DOHH2 (cell line): ENCODE results near the gene PLA2G4B.

Experiments
- H3F3A ChIP-seq: fragments of 200-600 bp; sonication (generic), shearing (Covaris generic); 2 replicates; pipeline ENCODE4 v1.6.0; 2016; ENCODE audit warnings: antibody characterized with exemption, mild to moderate bottlenecking; ENCODE audit not compliant: control insufficient read depth, insufficient read depth
- H3K27ac ChIP-seq: fragments of 200-600 bp; sonication (generic); 2 replicates; pipeline ENCODE4 v1.5.1; 2014; ENCODE audit warnings: low read depth, mild to moderate bottlenecking, low read length, moderate library complexity
- H3K27me3 ChIP-seq: fragments of 200-600 bp; sonication (generic); 2 replicates; pipeline ENCODE4 v1.6.1; 2014; ENCODE audit warnings: mild to moderate bottlenecking, low read length, mixed read lengths; ENCODE audit not compliant: control insufficient read depth
- H3K36me3 ChIP-seq: fragments of 200-600 bp; sonication (generic); 2 replicates; pipeline ENCODE4 v1.6.1; 2014; ENCODE audit warnings: mild to moderate bottlenecking, low read length, moderate library complexity, mixed read lengths; ENCODE audit not compliant: control insufficient read depth
- H3K4me1 ChIP-seq: fragments of 200-600 bp; sonication (generic); 2 replicates; pipeline ENCODE4 v1.6.1; 2014; ENCODE audit warnings: mild to moderate bottlenecking, low read length, mixed read lengths; ENCODE audit not compliant: control insufficient read depth
- H3K4me2 ChIP-seq: fragments of 200-600 bp; sonication (generic); 2 replicates; pipeline ENCODE4 v1.6.0; 2014; ENCODE audit warnings: mild to moderate bottlenecking, low read length, moderate library complexity
- H3K4me3 ChIP-seq: fragments of 200-600 bp; sonication (generic); 2 replicates; pipeline ENCODE4 v1.5.1; 2014; ENCODE audit warnings: mild to moderate bottlenecking, low read length, mixed read lengths
- H3K79me2 ChIP-seq: fragments of 200-600 bp; sonication (generic); 2 replicates; pipeline ENCODE4 v1.6.1; 2014; ENCODE audit warnings: mild to moderate bottlenecking, low read length, mixed read lengths; ENCODE audit not compliant: control insufficient read depth
- H3K9me2 ChIP-seq: fragments of 200-600 bp; sonication (generic); replicated peaks from 2 replicates; pipeline ENCODE4 v1.6.1; 2014; ENCODE audit warnings: mild to moderate bottlenecking, low read length, mixed read lengths; ENCODE audit not compliant: control insufficient read depth
- H3K9me3 ChIP-seq: fragments of 200-600 bp; sonication (generic); 2 replicates; pipeline ENCODE4 v1.6.1; 2014; ENCODE audit warnings: antibody characterized with exemption, low read length, mixed read lengths; ENCODE audit not compliant: control insufficient read depth, insufficient read depth
- H4K20me1 ChIP-seq: fragments of 200-600 bp; sonication (generic); 2 replicates; pipeline ENCODE4 v1.6.0; 2014; ENCODE audit warnings: low read depth, mild to moderate bottlenecking, antibody characterized with exemption, low read length, moderate library complexity; ENCODE audit not compliant: control insufficient read depth, insufficient read depth
- CTCF ChIP-seq: fragments of 200-600 bp; sonication (generic); IDR thresholded peaks from one replicate; pipeline ENCODE4 v1.5.1; 2014; ENCODE audit warnings: antibody characterized with exemption, mild to moderate bottlenecking, low read depth, low read length; ENCODE audit not compliant: poor library complexity, severe bottlenecking
- EZH2phosphoT487 ChIP-seq: fragments of 200-600 bp; sonication (generic); IDR thresholded peaks from 2 replicates; pipeline ENCODE4 v1.6.1; 2017; ENCODE audit warnings: borderline replicate concordance, mild to moderate bottlenecking, antibody characterized with exemption, low read length, moderate library complexity, mixed read lengths

Gene PLA2G4B

GRCh38 chr15:41848631-41849030, 10.0 kb downstream of the PLA2G4B start:
- Histone ChIP-seq H3K9me3 (no peaks in the 10 kb centered on the region), H3K27ac (no peak overlapping the region), H3F3A (no peaks in the 10 kb centered on the region), H3K36me3 (no peaks in the 10 kb centered on the region), H4K20me1 (no peaks in the 10 kb centered on the region), H3K79me2 (no peaks in the 10 kb centered on the region), H3K9me2 (no peaks in the 10 kb centered on the region), H3K27me3 (no peaks in the 10 kb centered on the region), H3K4me3 (no peak overlapping the region), H3K4me2 (no peak overlapping the region), H3K4me1 (no peaks in the 10 kb centered on the region)
- TF ChIP-seq EZH2phosphoT487 (no peak), CTCF (no peak)

DNA sequence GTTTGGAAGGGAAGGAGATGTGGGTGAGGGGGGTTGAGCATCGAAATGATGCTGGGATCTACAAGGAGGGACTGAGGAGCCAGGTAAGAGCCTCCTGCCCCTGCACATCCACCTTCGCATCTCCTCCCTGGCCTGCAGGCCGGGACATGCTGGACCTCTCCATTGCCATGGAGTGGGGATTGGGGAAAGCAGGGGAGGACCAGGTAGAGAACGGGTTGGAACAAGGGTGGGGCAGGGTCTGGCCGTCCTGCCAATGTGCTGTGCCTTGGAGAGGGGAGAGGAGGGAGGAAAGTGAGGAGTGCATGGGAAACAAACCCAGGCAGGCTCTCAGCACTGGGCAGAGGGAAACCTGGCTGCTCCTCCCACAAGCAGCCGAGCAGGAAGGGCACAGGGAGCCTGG, 10.6 kb downstream of the PLA2G4B start:
- Histone ChIP-seq H3K9me3 (no peaks in the 10 kb centered on the region), H3K4me2 (no peak overlapping the region), H4K20me1 (no peaks in the 10 kb centered on the region), H3K9me2 (no peaks in the 10 kb centered on the region), H3K79me2 (no peaks in the 10 kb centered on the region), H3K27ac (no peak overlapping the region), H3K27me3 (no peaks in the 10 kb centered on the region), H3F3A (no peaks in the 10 kb centered on the region), H3K36me3 (no peaks in the 10 kb centered on the region), H3K4me1 (no peaks in the 10 kb centered on the region), H3K4me3 (no peak overlapping the region)
- no peak for TF ChIP-seq EZH2phosphoT487
- no peak for TF ChIP-seq CTCF

- no peaks in the 10 kb centered on the region for H3F3A ChIP-seq
- H3K4me2 ChIP-seq: no peak overlapping the region
- H4K20me1 ChIP-seq: no peaks in the 10 kb centered on the region
- no peaks in the 10 kb centered on the region for H3K4me1 ChIP-seq
- no peak overlapping the region for H3K27ac ChIP-seq
- H3K36me3 ChIP-seq: no peaks in the 10 kb centered on the region
- H3K9me3 ChIP-seq: no peaks in the 10 kb centered on the region
- H3K79me2 ChIP-seq: no peaks in the 10 kb centered on the region
- TF ChIP-seq EZH2phosphoT487 (no peak), CTCF (no peak)
- H3K9me2 ChIP-seq: no peaks in the 10 kb centered on the region
- no peak overlapping the region for H3K4me3 ChIP-seq
- no peaks in the 10 kb centered on the region for H3K27me3 ChIP-seq
Measured at GRCh38 chr15:41849861-41850260, 11.2 kb downstream of the PLA2G4B start.
